ENCODE results near the gene DDX24.

Gene DDX24

GRCh38 chr14:94109915-94110250, 28.9 kb upstream of the DDX24 start:
- H3K4me3 Mint-ChIP-seq: no peak overlapping the region
- no peak overlapping the region for H3K27ac Mint-ChIP-seq
- no peaks in the 10 kb centered on the region for H3K9me3 Mint-ChIP-seq (ENCODE audit: low read depth)
- H3K36me3 Mint-ChIP-seq: peaks cover 3% of the 10 kb centered on the region
- no peaks in the 10 kb centered on the region for H3K4me1 Mint-ChIP-seq (ENCODE audit: low read depth)
- no peaks in the 10 kb centered on the region for H3K27me3 Mint-ChIP-seq

GRCh38 chr14:94104731-94105130, 23.7 kb upstream of the DDX24 start:
- Mint-ChIP-seq H3K27me3 (no peaks in the 10 kb centered on the region), H3K4me3 (no peak overlapping the region), H3K9me3 (ENCODE audit: low read depth) (no peaks in the 10 kb centered on the region), H3K27ac (no peak overlapping the region), H3K36me3 (peaks cover 5% of the 10 kb centered on the region), H3K4me1 (ENCODE audit: low read depth) (no peaks in the 10 kb centered on the region)

GRCh38 chr14:94103554-94104150, 22.6 kb upstream of the DDX24 start:
- Mint-ChIP-seq H3K27ac (no peak overlapping the region), H3K4me3 (no peak overlapping the region), H3K27me3 (no peaks in the 10 kb centered on the region), H3K36me3 (peaks cover 5% of the 10 kb centered on the region), H3K4me1 (ENCODE audit: low read depth) (no peaks in the 10 kb centered on the region), H3K9me3 (ENCODE audit: low read depth) (no peaks in the 10 kb centered on the region)

GRCh38 chr14:94102768-94103482, 21.9 kb upstream of the DDX24 start:
- Mint-ChIP-seq H3K9me3 (ENCODE audit: low read depth) (no peaks in the 10 kb centered on the region), H3K4me3 (no peak overlapping the region), H3K27me3 (no peaks in the 10 kb centered on the region), H3K27ac (no peak overlapping the region), H3K36me3 (peaks cover 3% of the 10 kb centered on the region), H3K4me1 (ENCODE audit: low read depth) (no peaks in the 10 kb centered on the region)

- no peaks in the 10 kb centered on the region for H3K27me3 Mint-ChIP-seq
- H3K4me3 Mint-ChIP-seq: no peak overlapping the region
- H3K9me3 Mint-ChIP-seq (ENCODE audit: low read depth): no peaks in the 10 kb centered on the region
- no peak overlapping the region for H3K27ac Mint-ChIP-seq
- H3K36me3 Mint-ChIP-seq: peaks cover 3% of the 10 kb centered on the region
- H3K4me1 Mint-ChIP-seq (ENCODE audit: low read depth): no peaks in the 10 kb centered on the region
Measured at GRCh38 chr14:94101748-94102147, 20.7 kb upstream of the DDX24 start.

GRCh38 chr14:94100847-94101246, 19.8 kb upstream of the DDX24 start:
- no peaks in the 10 kb centered on the region for H3K4me1 Mint-ChIP-seq (ENCODE audit: low read depth)

GRCh38 chr14:94099006-94099405, 18.0 kb upstream of the DDX24 start:
- peaks cover 6% of the 10 kb centered on the region for H3K36me3 Mint-ChIP-seq
- no peaks in the 10 kb centered on the region for H3K4me1 Mint-ChIP-seq (ENCODE audit: low read depth)
- no peaks in the 10 kb centered on the region for H3K27me3 Mint-ChIP-seq
- H3K4me3 Mint-ChIP-seq: no peak overlapping the region
- no peak overlapping the region for H3K27ac Mint-ChIP-seq
- no peaks in the 10 kb centered on the region for H3K9me3 Mint-ChIP-seq (ENCODE audit: low read depth)

More at GRCh38 chr14:94100847-94101246, 19.8 kb upstream of the DDX24 start:
- H3K4me3 Mint-ChIP-seq: no peak overlapping the region
- H3K36me3 Mint-ChIP-seq: peaks cover 4% of the 10 kb centered on the region
- no peaks in the 10 kb centered on the region for H3K27me3 Mint-ChIP-seq
- no peaks in the 10 kb centered on the region for H3K9me3 Mint-ChIP-seq (ENCODE audit: low read depth)
- H3K27ac Mint-ChIP-seq: no peak overlapping the region

- Mint-ChIP-seq H3K27ac (no peak overlapping the region), H3K27me3 (no peaks in the 10 kb centered on the region), H3K4me3 (no peak overlapping the region), H3K9me3 (ENCODE audit: low read depth) (no peaks in the 10 kb centered on the region), H3K36me3 (peaks cover 6% of the 10 kb centered on the region), H3K4me1 (ENCODE audit: low read depth) (no peaks in the 10 kb centered on the region)
Measured at GRCh38 chr14:94098326-94098992, 17.5 kb upstream of the DDX24 start.

- Mint-ChIP-seq H3K27me3 (no peaks in the 10 kb centered on the region), H3K4me3 (no peak overlapping the region), H3K36me3 (peaks cover 6% of the 10 kb centered on the region), H3K9me3 (ENCODE audit: low read depth) (no peaks in the 10 kb centered on the region), H3K27ac (no peak overlapping the region), H3K4me1 (ENCODE audit: low read depth) (no peaks in the 10 kb centered on the region)
Measured at GRCh38 chr14:94097091-94097490, 16.1 kb upstream of the DDX24 start.

GRCh38 chr14:94093418-94093817, 12.4 kb upstream of the DDX24 start:
- no peak overlapping the region for H3K27ac Mint-ChIP-seq
- H3K36me3 Mint-ChIP-seq: peaks cover 4% of the 10 kb centered on the region
- H3K4me1 Mint-ChIP-seq (ENCODE audit: low read depth): no peaks in the 10 kb centered on the region
- no peaks in the 10 kb centered on the region for H3K9me3 Mint-ChIP-seq (ENCODE audit: low read depth)
- no peaks in the 10 kb centered on the region for H3K27me3 Mint-ChIP-seq
- no peak overlapping the region for H3K4me3 Mint-ChIP-seq

GRCh38 chr14:94089479-94089878, 8.5 kb upstream of the DDX24 start:
- no peaks in the 10 kb centered on the region for H3K27me3 Mint-ChIP-seq
- no peak overlapping the region for H3K27ac Mint-ChIP-seq
- H3K36me3 Mint-ChIP-seq: peaks cover 5% of the 10 kb centered on the region
- no peak overlapping the region for H3K4me3 Mint-ChIP-seq
- no peaks in the 10 kb centered on the region for H3K4me1 Mint-ChIP-seq (ENCODE audit: low read depth)
- H3K9me3 Mint-ChIP-seq (ENCODE audit: low read depth): peaks cover 4% of the 10 kb centered on the region

- Mint-ChIP-seq H3K27ac (no peak overlapping the region), H3K27me3 (no peaks in the 10 kb centered on the region), H3K9me3 (ENCODE audit: low read depth) (peaks cover 4% of the 10 kb centered on the region), H3K4me1 (ENCODE audit: low read depth) (no peaks in the 10 kb centered on the region), H3K36me3 (peaks cover 6% of the 10 kb centered on the region), H3K4me3 (no peak overlapping the region)
Measured at GRCh38 chr14:94088516-94088915, 7.5 kb upstream of the DDX24 start.

GRCh38 chr14:94087891-94088290, 6.9 kb upstream of the DDX24 start:
- no peaks in the 10 kb centered on the region for H3K27me3 Mint-ChIP-seq
- no peaks in the 10 kb centered on the region for H3K4me1 Mint-ChIP-seq (ENCODE audit: low read depth)
- H3K4me3 Mint-ChIP-seq: no peak overlapping the region
- peaks cover 4% of the 10 kb centered on the region for H3K9me3 Mint-ChIP-seq (ENCODE audit: low read depth)
- peaks cover 6% of the 10 kb centered on the region for H3K36me3 Mint-ChIP-seq
- no peak overlapping the region for H3K27ac Mint-ChIP-seq

- Mint-ChIP-seq H3K9me3 (ENCODE audit: low read depth) (peaks cover 4% of the 10 kb centered on the region), H3K36me3 (peaks cover 24% of the 10 kb centered on the region), H3K4me1 (ENCODE audit: low read depth) (peaks cover 44% of the 10 kb centered on the region), H3K4me3 (peak overlapping the region; percentile 100), H3K27me3 (no peaks in the 10 kb centered on the region), H3K27ac (peak overlapping the region; percentile 94)
Measured at GRCh38 chr14:94081386-94081820, 401 bp upstream of the DDX24 start.

- peak overlapping the region; percentile 100 for H3K4me3 Mint-ChIP-seq
- no peaks in the 10 kb centered on the region for H3K27me3 Mint-ChIP-seq
- H3K36me3 Mint-ChIP-seq: peaks cover 27% of the 10 kb centered on the region
- H3K27ac Mint-ChIP-seq: peak overlapping the region; percentile 99
- peaks cover 6% of the 10 kb centered on the region for H3K9me3 Mint-ChIP-seq (ENCODE audit: low read depth)
- H3K4me1 Mint-ChIP-seq (ENCODE audit: low read depth): peaks cover 55% of the 10 kb centered on the region
Measured at GRCh38 chr14:94079891-94080620, 946 bp downstream of the DDX24 start.

Data from activated naive CD8-positive, alpha-beta T cell (primary cell).